ENCODE data around the gene PTAR1. TPM values are rescaled to one million over a fixed set of nuclear protein-coding genes. Genes with fewer than 3 reads are reported as not detected.

The PTAR1 gene
- total and polyA plus RNA-seq, 4 donors: 8.6 to 177 (median 25.9) TPM

- Histone ChIP-seq H3K9me3 (ENCODE audit: control insufficient read depth in 4 of 4, insufficient read depth in 3 of 4, low read length in 3 of 4) (no peaks in the 10 kb centered on the region), H3K9ac (ENCODE audit: insufficient read depth in 1 of 2, low read length in 2 of 2) (no peak overlapping the region), H3K27me3 (ENCODE audit: control insufficient read depth in 3 of 3, insufficient read depth in 3 of 3, low read length in 2 of 3) (no peaks in the 10 kb centered on the region), H3K4me3 (no peak overlapping the region), H3K27ac (ENCODE audit: low read depth in 1 of 2, low read length in 1 of 2) (no peak overlapping the region), H3K36me3 (ENCODE audit: control insufficient read depth in 4 of 4, insufficient read depth in 4 of 4, low read length in 4 of 4) (no peaks in the 10 kb centered on the region), H3K4me1 (ENCODE audit: control insufficient read depth in 5 of 5, insufficient read depth in 5 of 5, low read length in 5 of 5) (peaks cover 0 to 43% (median 13%) of the 10 kb centered on the region in 5 donors)
- WGBS, 2 donors: 80 to 88% methylated on average over 4 of the region's 4 CpGs
- DNase-seq: no peak
- no peak for ATAC-seq (ENCODE audit: insufficient read depth, low FRiP score)
- TF ChIP-seq CTCF (IDR thresholded peaks at IDR 0.05; ENCODE audit: control extremely low read depth, extremely low read depth): no peak
These were observed 38.9 kb upstream of the PTAR1 start for GRCh38 chr9:69798744-69799143.

- ATAC-seq (ENCODE audit: insufficient read depth, low FRiP score): no peak
- Histone ChIP-seq H3K27me3 (ENCODE audit: control insufficient read depth in 3 of 3, insufficient read depth in 3 of 3, low read length in 2 of 3) (no peaks in the 10 kb centered on the region), H3K9ac (ENCODE audit: insufficient read depth in 1 of 2, low read length in 2 of 2) (no peak overlapping the region), H3K9me3 (ENCODE audit: control insufficient read depth in 4 of 4, insufficient read depth in 3 of 4, low read length in 3 of 4) (no peaks in the 10 kb centered on the region), H3K27ac (ENCODE audit: low read depth in 1 of 2, low read length in 1 of 2) (no peak overlapping the region), H3K4me1 (ENCODE audit: control insufficient read depth in 5 of 5, insufficient read depth in 5 of 5, low read length in 5 of 5) (peaks cover 0 to 44% (median 13%) of the 10 kb centered on the region in 5 donors), H3K36me3 (ENCODE audit: control insufficient read depth in 4 of 4, insufficient read depth in 4 of 4, low read length in 4 of 4) (no peaks in the 10 kb centered on the region), H3K4me3 (no peak overlapping the region)
- peak; percentile 17 to 92 (median 90) for DNase-seq
- no peak for TF ChIP-seq CTCF (IDR thresholded peaks at IDR 0.05; ENCODE audit: control extremely low read depth, extremely low read depth)
- WGBS, 2 donors: 2 to 3% methylated on average over 1 of the region's 1 CpG
These were observed 37.9 kb upstream of the PTAR1 start for GRCh38 chr9:69797675-69798074.

- peak in 2 of 3 donors; percentile 76 to 84 for DNase-seq
- H3K27me3 ChIP-seq (ENCODE audit: control insufficient read depth in 3 of 3, insufficient read depth in 3 of 3, low read length in 2 of 3): no peaks in the 10 kb centered on the region
- no peak for ATAC-seq (ENCODE audit: insufficient read depth, low FRiP score)
- TF ChIP-seq CTCF (IDR thresholded peaks at IDR 0.05; ENCODE audit: control extremely low read depth, extremely low read depth): no peak
- 85 to 89% methylated on average over 3 of the region's 3 CpGs for WGBS, 2 donors
- H3K27ac ChIP-seq (ENCODE audit: low read depth in 1 of 2, low read length in 1 of 2): no peak overlapping the region
- H3K4me1 ChIP-seq (ENCODE audit: control insufficient read depth in 5 of 5, insufficient read depth in 5 of 5, low read length in 5 of 5): peaks cover 0 to 44% (median 13%) of the 10 kb centered on the region in 5 donors
- H3K36me3 ChIP-seq (ENCODE audit: control insufficient read depth in 4 of 4, insufficient read depth in 4 of 4, low read length in 4 of 4): no peaks in the 10 kb centered on the region
- H3K9ac ChIP-seq (ENCODE audit: insufficient read depth in 1 of 2, low read length in 2 of 2): no peak overlapping the region
- no peaks in the 10 kb centered on the region for H3K9me3 ChIP-seq (ENCODE audit: control insufficient read depth in 4 of 4, insufficient read depth in 3 of 4, low read length in 3 of 4)
- H3K4me3 ChIP-seq: no peak overlapping the region
These were observed 34.5 kb upstream of the PTAR1 start for GRCh38 chr9:69794356-69794755.

GRCh38 chr9:69785757-69786156 is 25.9 kb upstream of the PTAR1 start:
- no peaks in the 10 kb centered on the region for H3K27me3 ChIP-seq (ENCODE audit: control insufficient read depth in 3 of 3, insufficient read depth in 3 of 3, low read length in 2 of 3)
- H3K27ac ChIP-seq (ENCODE audit: low read depth in 1 of 2, low read length in 1 of 2): no peak overlapping the region
- DNase-seq: no peak
- H3K9ac ChIP-seq (ENCODE audit: insufficient read depth in 1 of 2, low read length in 2 of 2): no peak overlapping the region
- ATAC-seq (ENCODE audit: insufficient read depth, low FRiP score): no peak
- TF ChIP-seq CTCF (IDR thresholded peaks at IDR 0.05; ENCODE audit: control extremely low read depth, extremely low read depth): no peak
- no peaks in the 10 kb centered on the region for H3K9me3 ChIP-seq (ENCODE audit: control insufficient read depth in 4 of 4, insufficient read depth in 3 of 4, low read length in 3 of 4)
- no peaks in the 10 kb centered on the region for H3K36me3 ChIP-seq (ENCODE audit: control insufficient read depth in 4 of 4, insufficient read depth in 4 of 4, low read length in 4 of 4)
- no peaks in the 10 kb centered on the region for H3K4me1 ChIP-seq (ENCODE audit: control insufficient read depth in 5 of 5, insufficient read depth in 5 of 5, low read length in 5 of 5)
- H3K4me3 ChIP-seq: no peak overlapping the region
